Keratinocyte (primary cell): ENCODE measurements around the gene CCDC192. TPM values are rescaled to one million over a fixed set of nuclear protein-coding genes. Genes with fewer than 3 reads are reported as not detected.

Source experiments
- DNase-seq: peaks from one replicate; pipeline ENCODE4 v3.0.0-alpha.2; 2011; ENCODE audit warnings: low read depth, missing footprints, low spot score
- FAIRE-seq: peaks from 2 replicates; lab custom pipeline; 2011; peaks lifted over from hg19 to GRCh38; lab: Jason Lieb, UNC
- H2AFZ ChIP-seq: 2 replicates; pipeline ENCODE4 v1.6.0; 2012; ENCODE audit warnings: low read length, control low read depth, inconsistent platforms; ENCODE audit not compliant: control insufficient read depth
- H3K27ac ChIP-seq: 2 replicates; pipeline ENCODE4 v1.5.1; 2011; ENCODE audit warnings: low read length; ENCODE audit not compliant: control insufficient read depth, insufficient read depth
- H3K27me3 ChIP-seq: 3 replicates; pipeline ENCODE4 v1.6.0; 2011; ENCODE audit warnings: low read length; ENCODE audit not compliant: control insufficient read depth, insufficient read depth; ENCODE audit errors: extremely low read depth
- H3K36me3 ChIP-seq, 2 experiments: 2 replicates in 1 of 2; 3 replicates in 1 of 2; pipeline ENCODE4 v1.5.1; 2011; ENCODE audit warnings: low read length in 2 of 2, mild to moderate bottlenecking in 1 of 2; ENCODE audit not compliant: control insufficient read depth in 2 of 2, insufficient read depth in 2 of 2; ENCODE audit errors: extremely low read depth in 1 of 2
- H3K4me1 ChIP-seq: 3 replicates; pipeline ENCODE4 v1.5.1; 2011; ENCODE audit warnings: low read length; ENCODE audit not compliant: control insufficient read depth, insufficient read depth; ENCODE audit errors: extremely low read depth
- H3K4me2 ChIP-seq: 3 replicates; pipeline ENCODE4 v1.6.0; 2011; ENCODE audit warnings: low read depth, low read length; ENCODE audit not compliant: control insufficient read depth, insufficient read depth; ENCODE audit errors: extremely low read depth
- H3K4me3 ChIP-seq, 3 experiments: fragments of 200-600 bp in 1 of 3; sonication (generic) in 1 of 3; 2 replicates in 2 of 3; 3 replicates in 1 of 3; pipeline ENCODE4 v1.5.1; 2011 to 2016; ENCODE audit warnings: low read length in 3 of 3, mild to moderate bottlenecking in 3 of 3, control low read depth in 2 of 3, inconsistent platforms in 1 of 3, low read depth in 1 of 3, mixed read lengths in 1 of 3, mixed run types in 1 of 3, moderate library complexity in 1 of 3; ENCODE audit not compliant: control insufficient read depth in 2 of 3, insufficient read depth in 2 of 3; ENCODE audit errors: extremely low read depth in 1 of 3
- H3K79me2 ChIP-seq: 2 replicates; pipeline ENCODE4 v1.6.0; 2012; ENCODE audit warnings: low read length; ENCODE audit not compliant: control insufficient read depth, insufficient read depth
- H3K9ac ChIP-seq: 3 replicates; pipeline ENCODE4 v1.6.0; 2011; ENCODE audit warnings: low read length; ENCODE audit not compliant: control insufficient read depth, insufficient read depth; ENCODE audit errors: extremely low read depth
- H3K9me1 ChIP-seq: 3 replicates; pipeline ENCODE4 v1.6.0; 2011; ENCODE audit warnings: low read length; ENCODE audit not compliant: control insufficient read depth, insufficient read depth; ENCODE audit errors: extremely low read depth
- H3K9me3 ChIP-seq: 2 replicates; pipeline ENCODE4 v1.5.1; 2012; ENCODE audit warnings: low read depth, low read length; ENCODE audit not compliant: control insufficient read depth
- H4K20me1 ChIP-seq: 3 replicates; pipeline ENCODE4 v1.6.0; 2011; ENCODE audit warnings: low read length; ENCODE audit not compliant: control insufficient read depth, insufficient read depth; ENCODE audit errors: extremely low read depth
- CTCF ChIP-seq, 3 experiments: IDR thresholded peaks in 1 of 3; conservative IDR thresholded peaks in 1 of 3; optimal IDR thresholded peaks in 1 of 3; 2 replicates in 2 of 3; 3 replicates in 1 of 3; pipeline versions ENCODE3 to v1.5.1; 2011; ENCODE audit warnings: low read length in 3 of 3, mild to moderate bottlenecking in 3 of 3, moderate library complexity in 2 of 3, control low read depth in 1 of 3, inconsistent platforms in 1 of 3; ENCODE audit not compliant: insufficient read depth in 2 of 3; ENCODE audit errors: extremely low read depth in 1 of 3
- EZH2 ChIP-seq: IDR thresholded peaks from one replicate; pipeline ENCODE4 v1.6.1; 2012; ENCODE audit warnings: inconsistent platforms, mild to moderate bottlenecking, low read length, moderate library complexity
- dilution Hi-C: fragments of 300-500 bp; cut with MboI; formaldehyde crosslinking; loops from one replicate; pipeline ENCODE4 v1.7.0; 2020; ENCODE audit warnings: low sequenced_read_pairs; ENCODE audit not compliant: extremely low pct_ligation_motif_present
- polyA plus RNA-seq, 5 experiments: library from polyadenylated mRNA; depleted of rRNA in 3 of 5; stranded (reverse) in 3 of 5; stranded (forward) in 1 of 5; unstranded in 1 of 5; fragments of >200 nt; gene quantifications; 1 replicate in 1 of 5; 2 replicates in 3 of 5; 3 replicates in 1 of 5; pipeline versions ENCODE4 v1.2.1 to v1.2.3, GENCODE V29; 2011 to 2012; ENCODE audit warnings: missing spikeins in 2 of 5, low read depth in 1 of 5, low replicate concordance in 1 of 5

The CCDC192 gene
- polyA plus RNA-seq, 1 donor (not counting 4 experiments of a cell fraction or from before 2014, with no cell fraction given) = not detected

- H3K9me3 ChIP-seq = no peaks in the 10 kb centered on the region
- H3K4me1 ChIP-seq = no peaks in the 10 kb centered on the region
- H3K36me3 ChIP-seq = no peaks in the 10 kb centered on the region
- H3K27me3 ChIP-seq = no peaks in the 10 kb centered on the region
- DNase-seq = no peak
- TF ChIP-seq EZH2 (no peak), CTCF (optimal IDR thresholded peaks at IDR 0.05 in 1 of 3, IDR thresholded peaks at IDR 0.05 in 1 of 3, conservative IDR thresholded peaks at IDR 0.05 in 1 of 3; ENCODE audit: extremely low read depth in 1 of 3, insufficient read depth in 2 of 3, low read length in 3 of 3) (no peak)
- H3K27ac ChIP-seq = no peak overlapping the region
- H3K4me2 ChIP-seq = no peak overlapping the region
- H3K9me1 ChIP-seq = no peaks in the 10 kb centered on the region
- no peaks in the 10 kb centered on the region for H4K20me1 ChIP-seq
- H3K9ac ChIP-seq = no peak overlapping the region
- H3K79me2 ChIP-seq = no peaks in the 10 kb centered on the region
- H3K4me3 ChIP-seq = no peak overlapping the region
- dilution Hi-C loops = no loop called here
- FAIRE-seq = no peak
- H2AFZ ChIP-seq = no peak overlapping the region
These were observed 131.4 kb downstream of the CCDC192 start for GRCh38 chr5:127834554-127834953.

- FAIRE-seq = peak; percentile 26
These were observed 135.5 kb downstream of the CCDC192 start for GRCh38 chr5:127838661-127839060.

More at GRCh38 chr5:127838661-127839060, 135.5 kb downstream of the CCDC192 start:
- Histone ChIP-seq H4K20me1 (no peaks in the 10 kb centered on the region), H3K27ac (no peak overlapping the region), H3K4me2 (no peak overlapping the region), H2AFZ (no peak overlapping the region), H3K9ac (no peak overlapping the region), H3K4me3 (no peak overlapping the region), H3K4me1 (no peaks in the 10 kb centered on the region), H3K9me1 (no peaks in the 10 kb centered on the region), H3K9me3 (no peaks in the 10 kb centered on the region), H3K27me3 (no peaks in the 10 kb centered on the region), H3K79me2 (no peaks in the 10 kb centered on the region), H3K36me3 (no peaks in the 10 kb centered on the region)
- TF ChIP-seq CTCF (optimal IDR thresholded peaks at IDR 0.05 in 1 of 3, IDR thresholded peaks at IDR 0.05 in 1 of 3, conservative IDR thresholded peaks at IDR 0.05 in 1 of 3; ENCODE audit: extremely low read depth in 1 of 3, insufficient read depth in 2 of 3, low read length in 3 of 3) = no peak
- no peak for TF ChIP-seq EZH2
- dilution Hi-C loops = no loop called here
- no peak for DNase-seq
